Tibial nerve (tissue), 3 donors: ENCODE results near the gene GCHFR.

Experiments used
- POLR2A ChIP-seq, 2 donors: fragments of 450-650 bp; IDR thresholded peaks; one replicate each; pipeline ENCODE4 v1.6.1; 2017; ENCODE audit warnings: antibody characterized with exemption in 2 of 2, mild to moderate bottlenecking in 2 of 2, moderate library complexity in 2 of 2
- TF ChIP-seq, protein P1 (sequence below), 5 experiments: fragments of 200-600 bp in 3 of 5; fragments of 450-650 bp in 2 of 5; sonication (generic) in 3 of 5; IDR thresholded peaks; one replicate each; pipeline ENCODE4 v1.5.1; 2016 to 2019; ENCODE audit warnings: antibody characterized with exemption in 5 of 5, mild to moderate bottlenecking in 3 of 5, moderate library complexity in 2 of 5

DNA sequence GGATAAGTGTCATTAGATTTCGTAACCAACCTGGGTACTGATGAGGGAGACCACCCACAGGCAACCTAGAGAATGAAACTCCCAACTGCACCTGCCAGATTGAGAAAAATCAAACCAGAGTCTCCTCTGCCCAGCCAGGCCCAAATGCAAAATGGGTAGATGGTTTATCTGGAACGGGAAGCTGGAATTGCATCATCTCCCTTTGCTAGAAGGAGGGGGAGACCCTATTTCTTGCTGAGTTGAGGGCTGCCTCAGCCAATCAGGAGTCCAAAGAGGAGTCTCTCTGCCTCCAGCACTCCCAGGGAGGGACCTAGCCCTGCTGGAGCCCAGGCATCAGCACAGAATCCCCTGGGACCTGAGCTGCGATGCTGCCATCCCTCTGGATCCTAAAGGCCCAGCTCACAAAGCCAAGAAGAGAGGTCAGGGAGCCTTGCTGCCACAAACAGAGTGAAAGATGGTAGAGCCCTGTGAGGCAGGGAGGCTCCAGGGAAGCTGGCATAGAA, 16.9 kb upstream of the GCHFR start:
- TF ChIP-seq, protein P1, sequence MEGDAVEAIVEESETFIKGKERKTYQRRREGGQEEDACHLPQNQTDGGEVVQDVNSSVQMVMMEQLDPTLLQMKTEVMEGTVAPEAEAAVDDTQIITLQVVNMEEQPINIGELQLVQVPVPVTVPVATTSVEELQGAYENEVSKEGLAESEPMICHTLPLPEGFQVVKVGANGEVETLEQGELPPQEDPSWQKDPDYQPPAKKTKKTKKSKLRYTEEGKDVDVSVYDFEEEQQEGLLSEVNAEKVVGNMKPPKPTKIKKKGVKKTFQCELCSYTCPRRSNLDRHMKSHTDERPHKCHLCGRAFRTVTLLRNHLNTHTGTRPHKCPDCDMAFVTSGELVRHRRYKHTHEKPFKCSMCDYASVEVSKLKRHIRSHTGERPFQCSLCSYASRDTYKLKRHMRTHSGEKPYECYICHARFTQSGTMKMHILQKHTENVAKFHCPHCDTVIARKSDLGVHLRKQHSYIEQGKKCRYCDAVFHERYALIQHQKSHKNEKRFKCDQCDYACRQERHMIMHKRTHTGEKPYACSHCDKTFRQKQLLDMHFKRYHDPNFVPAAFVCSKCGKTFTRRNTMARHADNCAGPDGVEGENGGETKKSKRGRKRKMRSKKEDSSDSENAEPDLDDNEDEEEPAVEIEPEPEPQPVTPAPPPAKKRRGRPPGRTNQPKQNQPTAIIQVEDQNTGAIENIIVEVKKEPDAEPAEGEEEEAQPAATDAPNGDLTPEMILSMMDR (IDR thresholded peaks at IDR 0.05) = no peak
- no peak for TF ChIP-seq POLR2A (IDR thresholded peaks at IDR 0.05)
